HepG2 (cell line): ENCODE measurements around the gene RHBDF2. TPM values are rescaled to one million over a fixed set of nuclear protein-coding genes. Genes with fewer than 3 reads are reported as not detected.

Experiments used
- ARID3A ChIP-seq: IDR thresholded peaks from 2 replicates; pipeline ENCODE4 v1.6.1; 2012; ENCODE audit warnings: low read depth, low read length, improper control_type of control experiment
- HNF4A ChIP-seq: sonication (generic); formaldehyde crosslinking; IDR thresholded peaks from 2 replicates; pipeline ENCODE4 v1.4.0; 2020; ENCODE audit warnings: missing genetic modification reagents
- HNRNPL ChIP-seq: fragments of 200-400 bp; formaldehyde crosslinking; IDR thresholded peaks from 2 replicates; pipeline ENCODE4 v1.6.1; 2017; ENCODE audit warnings: mild to moderate bottlenecking, low read depth, low read length
- KDM2A ChIP-seq: sonication (generic); formaldehyde crosslinking; IDR thresholded peaks from 2 replicates; pipeline ENCODE4 v1.4.0; 2020; ENCODE audit warnings: low read depth, missing genetic modification reagents, borderline replicate concordance
- SATB2 ChIP-seq: sonication (generic); formaldehyde crosslinking; IDR thresholded peaks from 2 replicates; pipeline ENCODE4 v1.5.0; 2020; ENCODE audit warnings: missing genetic modification reagents
- THRA ChIP-seq: sonication (generic); formaldehyde crosslinking; IDR thresholded peaks from 2 replicates; pipeline ENCODE4 v1.4.0; 2020; ENCODE audit warnings: missing genetic modification reagents, borderline replicate concordance
- YEATS4 ChIP-seq: sonication (generic); formaldehyde crosslinking; IDR thresholded peaks from 2 replicates; pipeline ENCODE4 v1.4.0; 2020; ENCODE audit warnings: missing genetic modification reagents, borderline replicate concordance
- ZBTB25 ChIP-seq: IDR thresholded peaks from 2 replicates; pipeline ENCODE4 v1.6.1; 2018; ENCODE audit warnings: missing genetic modification reagents
- ZFP36L2 ChIP-seq: sonication (generic); formaldehyde crosslinking; IDR thresholded peaks from 2 replicates; pipeline ENCODE4 v1.4.0; 2020; ENCODE audit warnings: missing genetic modification reagents
- ZNF136 ChIP-seq: sonication (generic); formaldehyde crosslinking; IDR thresholded peaks from 2 replicates; pipeline ENCODE4 v1.8.1; 2022; ENCODE audit warnings: low read depth, mild to moderate bottlenecking, moderate library complexity, missing genetic modification reagents
- ZNF329 ChIP-seq: sonication (generic); formaldehyde crosslinking; IDR thresholded peaks from 2 replicates; pipeline ENCODE4 v1.9.0; 2021; ENCODE audit warnings: low read depth, mild to moderate bottlenecking, missing genetic modification reagents
- ZNF34 ChIP-seq: sonication (generic); formaldehyde crosslinking; IDR thresholded peaks from 2 replicates; pipeline ENCODE4 v1.4.0; 2020; ENCODE audit warnings: mild to moderate bottlenecking, missing genetic modification reagents, borderline replicate concordance
- ZNF446 ChIP-seq: sonication (generic); formaldehyde crosslinking; IDR thresholded peaks from 2 replicates; pipeline ENCODE4 v1.5.0; 2020; ENCODE audit warnings: mild to moderate bottlenecking, missing genetic modification reagents
- ZNF547 ChIP-seq: sonication (generic); formaldehyde crosslinking; IDR thresholded peaks from 2 replicates; pipeline ENCODE4 v1.5.1; 2020; ENCODE audit warnings: mild to moderate bottlenecking, missing genetic modification reagents
- ZNF550 ChIP-seq: sonication (generic); formaldehyde crosslinking; IDR thresholded peaks from 2 replicates; pipeline ENCODE4 v1.4.0; 2020; ENCODE audit warnings: mild to moderate bottlenecking, missing genetic modification reagents, borderline replicate concordance
- ZNF558 ChIP-seq: sonication (generic); formaldehyde crosslinking; IDR thresholded peaks from 2 replicates; pipeline ENCODE4 v1.9.0; 2022; ENCODE audit warnings: mild to moderate bottlenecking, missing genetic modification reagents, borderline replicate concordance
- ZNF704 ChIP-seq: sonication (generic); formaldehyde crosslinking; IDR thresholded peaks from 2 replicates; pipeline ENCODE4 v1.8.1; 2023; ENCODE audit warnings: mild to moderate bottlenecking, inconsistent platforms, moderate library complexity, missing genetic modification reagents, borderline replicate concordance
- ZNF850 ChIP-seq: sonication (generic); formaldehyde crosslinking; conservative IDR thresholded peaks from 2 replicates; pipeline ENCODE4 v1.9.0; 2021; ENCODE audit warnings: mild to moderate bottlenecking, missing genetic modification reagents
- ZSCAN25 ChIP-seq: sonication (generic); formaldehyde crosslinking; IDR thresholded peaks from 2 replicates; pipeline ENCODE4 v1.8.0; 2022; ENCODE audit warnings: mild to moderate bottlenecking, missing genetic modification reagents
- polyA plus RNA-seq, 8 experiments: library from polyadenylated mRNA; depleted of rRNA in 3 of 8; stranded (reverse) in 7 of 8; unstranded in 1 of 8; fragments of >200 nt; fragmentation: Illumina TruSeq in 4 of 8; extraction: Trizol in 4 of 8; gene quantifications; 2 replicates each; pipeline versions ENCODE4 v1.2.1 to v1.2.3, GENCODE V29; 2011 to 2016; ENCODE audit warnings: low read depth in 4 of 8, missing spikeins in 1 of 8, mixed read lengths in 1 of 8; ENCODE audit not compliant: insufficient read depth in 1 of 8
- total RNA-seq, 5 experiments: library from RNA; depleted of rRNA; stranded (reverse); fragments of >200 nt; fragmentation: Illumina TruSeq; extraction: Trizol; gene quantifications; 2 replicates each; pipeline ENCODE4 v1.2.3, GENCODE V29; 2016; ENCODE audit warnings: low read depth in 1 of 5

RHBDF2 gene
- total and polyA plus RNA-seq, 2 of the 13 experiments (the other 11 are each of a cell fraction or from before 2014, with no cell fraction given), result 7.8 to 24.2 TPM

- TF ChIP-seq ZBTB25 (CRISPR knock-in tag) (no peak), ZNF34 (CRISPR knock-in tag) (no peak), ZNF704 (CRISPR knock-in tag) (no peak), ZNF550 (no peak), SATB2 (CRISPR knock-in tag) (no peak), YEATS4 (CRISPR knock-in tag) (no peak), KDM2A (CRISPR knock-in tag) (no peak; the same call in 1 of the 2 replicates), ZNF329 (CRISPR knock-in tag) (no peak), ARID3A (no peak), ZFP36L2 (CRISPR knock-in tag) (no peak), ZNF136 (CRISPR knock-in tag) (no peak), ZNF446 (CRISPR knock-in tag) (no peak), ZNF558 (CRISPR knock-in tag) (no peak), THRA (CRISPR knock-in tag) (no peak), ZNF850 (CRISPR knock-in tag) (no peak), HNRNPL (peak; percentile 80; the same call in 1 of the 2 replicates), ZNF547 (CRISPR knock-in tag) (no peak), ZSCAN25 (CRISPR knock-in tag) (no peak), HNF4A (CRISPR knock-in tag) (peak; percentile 47; the same call in 1 of the 2 replicates)
Measured at GRCh38 chr17:76469991-76470739, 31.1 kb downstream of the RHBDF2 start (continued).
